K562 (cell line): ENCODE data around the gene GAL3ST1. TPM values are rescaled to one million over a fixed set of nuclear protein-coding genes. Genes with fewer than 3 reads are reported as not detected.

Source experiments
- CREBBP ChIP-seq: IDR thresholded peaks from one replicate; pipeline ENCODE4 v1.6.1; 2012; ENCODE audit warnings: low read depth, mild to moderate bottlenecking, control low read depth, inconsistent platforms, low read length
- FOSL1 ChIP-seq: fragments of 200-800 bp; sonication (Bioruptor generic); conservative IDR thresholded peaks from 2 replicates; pipeline ENCODE4 v1.6.1; 2016; ENCODE audit warnings: missing genetic modification characterization, missing compliant biosample characterization
- MAFG ChIP-seq: fragments of 450-650 bp; conservative IDR thresholded peaks from 2 replicates; pipeline ENCODE4 v1.6.1; 2016; ENCODE audit warnings: missing genetic modification characterization, missing compliant biosample characterization
- MIER1 ChIP-seq: fragments of 450-650 bp; IDR thresholded peaks from 2 replicates; pipeline ENCODE4 v1.6.1; 2016; ENCODE audit warnings: antibody characterized with exemption, mild to moderate bottlenecking, low read depth
- RBM15 ChIP-seq: fragments of 200-400 bp; formaldehyde crosslinking; IDR thresholded peaks from 2 replicates; pipeline ENCODE4 v1.6.1; 2018; ENCODE audit warnings: mild to moderate bottlenecking, low read length, moderate library complexity; ENCODE audit not compliant: insufficient read depth
- RBM34 ChIP-seq: fragments of 200-400 bp; formaldehyde crosslinking; IDR thresholded peaks from 2 replicates; pipeline ENCODE4 v1.6.1; 2018; ENCODE audit warnings: low read length, borderline replicate concordance; ENCODE audit not compliant: insufficient read depth
- TRIM28 ChIP-seq: fragments of 450-650 bp; IDR thresholded peaks from 2 replicates; pipeline ENCODE4 v1.6.1; 2017
- ZNF57 ChIP-seq: fragments of 450-650 bp; formaldehyde crosslinking; IDR thresholded peaks from 2 replicates; pipeline ENCODE4 v1.4.0; 2020; ENCODE audit warnings: mild to moderate bottlenecking, moderate library complexity
- ZNF76 ChIP-seq: fragments of 250-450 bp; sonication (Bioruptor Pico); IDR thresholded peaks from 2 replicates; pipeline ENCODE4 v1.4.0; 2020; ENCODE audit warnings: mild to moderate bottlenecking, moderate library complexity, borderline replicate concordance
- polyA plus RNA-seq, 8 experiments: library from polyadenylated mRNA; depleted of rRNA in 4 of 8; stranded (reverse) in 5 of 8; unstranded in 3 of 8; fragments of >200 nt; fragmentation: Nextera tagmentation in 2 of 8; fragmentation: Illumina TruSeq in 1 of 8; extraction: Ambion mirVana in 2 of 8; extraction: Trizol in 1 of 8; gene quantifications; 2 replicates each; pipeline versions ENCODE4 v1.2.1 to v1.2.3, GENCODE V29; 2011 to 2014; ENCODE audit warnings: inconsistent platforms in 1 of 8, missing spikeins in 1 of 8
- total RNA-seq, 7 experiments: library from RNA; depleted of rRNA in 6 of 7; stranded (reverse); fragments of >200 nt in 6 of 7; fragmentation: Illumina TruSeq in 2 of 7; extraction: Trizol in 2 of 7; gene quantifications; 2 replicates each; pipeline versions ENCODE4 v1.2.1 to v1.2.3, GENCODE V29; 2011 to 2021; ENCODE audit warnings: low replicate concordance in 1 of 7
- TF ChIP-seq, protein P1 (sequence below): fragments of 250-450 bp; sonication (Bioruptor Pico); IDR thresholded peaks from 2 replicates; pipeline ENCODE4 v1.4.0; 2020; ENCODE audit warnings: borderline replicate concordance
- TF ChIP-seq, protein P2 (sequence below): fragments of 200-800 bp; sonication (Bioruptor generic); IDR thresholded peaks from 2 replicates; pipeline ENCODE4 v1.6.1; 2017; ENCODE audit warnings: missing genetic modification characterization, missing compliant biosample characterization
- TF ChIP-seq, protein P3 (sequence below): sonication (generic); formaldehyde crosslinking; IDR thresholded peaks from 2 replicates; pipeline ENCODE4 v1.8.0; 2022; ENCODE audit warnings: missing genetic modification reagents, mild to moderate bottlenecking, borderline replicate concordance
- TF ChIP-seq, protein P4 (sequence below): fragments of 450-650 bp; IDR thresholded peaks from 2 replicates; pipeline ENCODE4 v1.6.1; 2016; ENCODE audit warnings: low read depth

The GAL3ST1 gene
- total and polyA plus RNA-seq, 9 of the 15 experiments (the other 6 are each of a cell fraction or from before 2014, with no cell fraction given) = 0.03 to 1.9 (median 0.33) TPM; not detected in 1

DNA sequence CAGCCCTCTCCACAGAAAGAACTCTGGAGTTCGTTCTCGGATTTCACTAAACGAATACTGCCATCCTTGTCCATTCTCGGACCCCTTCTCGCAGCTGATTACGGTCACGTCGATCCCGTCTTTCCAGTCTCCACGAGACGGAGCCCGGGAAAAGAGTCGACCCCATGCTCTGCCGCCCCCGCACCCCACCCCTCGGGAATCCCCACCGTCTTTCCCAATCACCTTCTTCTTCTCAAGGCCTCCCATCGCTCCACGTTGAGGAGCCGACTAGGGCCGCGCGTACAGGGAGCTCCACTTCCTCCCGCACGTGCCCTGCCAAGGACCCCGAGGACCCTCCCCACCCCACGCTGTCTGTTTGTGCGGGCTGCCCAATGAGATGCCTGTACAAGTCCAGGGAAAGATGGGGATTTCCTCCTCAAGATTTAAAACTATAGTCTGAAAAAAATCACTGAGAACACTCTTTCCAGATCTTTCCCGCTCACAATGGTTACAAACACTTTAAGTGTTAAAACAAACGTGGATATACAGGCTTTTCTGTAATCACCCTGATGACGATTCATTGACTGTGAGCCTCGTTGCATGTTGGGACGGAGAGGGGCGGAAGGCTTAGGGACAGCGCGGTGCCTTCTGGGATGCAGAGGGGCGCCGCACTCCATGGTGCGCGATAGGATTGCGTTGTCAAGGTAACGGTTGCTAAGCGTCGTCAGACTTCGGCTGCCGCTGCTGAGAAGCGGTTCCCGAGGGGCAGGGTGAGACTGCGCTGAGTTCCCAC lies 17.3 kb upstream of the GAL3ST1 start, which contains the start of gene PES1 (continued):
- TF ChIP-seq FOSL1 (tag) = peak; percentile 73
- TF ChIP-seq ZNF76 = peak; percentile 95; the same call in 1 of the 2 replicates
- no peak for TF ChIP-seq CREBBP
- no peak for TF ChIP-seq RBM15
- no peak for TF ChIP-seq RBM34
- TF ChIP-seq ZNF57 (CRISPR knock-in tag) = no peak
- TF ChIP-seq, protein P1, sequence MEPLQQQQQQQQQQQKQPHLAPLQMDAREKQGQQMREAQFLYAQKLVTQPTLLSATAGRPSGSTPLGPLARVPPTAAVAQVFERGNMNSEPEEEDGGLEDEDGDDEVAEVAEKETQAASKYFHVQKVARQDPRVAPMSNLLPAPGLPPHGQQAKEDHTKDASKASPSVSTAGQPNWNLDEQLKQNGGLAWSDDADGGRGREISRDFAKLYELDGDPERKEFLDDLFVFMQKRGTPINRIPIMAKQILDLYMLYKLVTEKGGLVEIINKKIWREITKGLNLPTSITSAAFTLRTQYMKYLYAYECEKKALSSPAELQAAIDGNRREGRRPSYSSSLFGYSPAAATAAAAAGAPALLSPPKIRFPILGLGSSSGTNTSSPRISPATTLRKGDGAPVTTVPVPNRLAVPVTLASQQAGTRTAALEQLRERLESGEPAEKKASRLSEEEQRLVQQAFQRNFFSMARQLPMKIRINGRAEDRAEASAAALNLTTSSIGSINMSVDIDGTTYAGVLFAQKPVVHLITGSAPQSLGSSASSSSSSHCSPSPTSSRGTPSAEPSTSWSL = no peak
- no peak for TF ChIP-seq MIER1
- no peak for TF ChIP-seq MAFG (tag)
- TF ChIP-seq, protein P2, sequence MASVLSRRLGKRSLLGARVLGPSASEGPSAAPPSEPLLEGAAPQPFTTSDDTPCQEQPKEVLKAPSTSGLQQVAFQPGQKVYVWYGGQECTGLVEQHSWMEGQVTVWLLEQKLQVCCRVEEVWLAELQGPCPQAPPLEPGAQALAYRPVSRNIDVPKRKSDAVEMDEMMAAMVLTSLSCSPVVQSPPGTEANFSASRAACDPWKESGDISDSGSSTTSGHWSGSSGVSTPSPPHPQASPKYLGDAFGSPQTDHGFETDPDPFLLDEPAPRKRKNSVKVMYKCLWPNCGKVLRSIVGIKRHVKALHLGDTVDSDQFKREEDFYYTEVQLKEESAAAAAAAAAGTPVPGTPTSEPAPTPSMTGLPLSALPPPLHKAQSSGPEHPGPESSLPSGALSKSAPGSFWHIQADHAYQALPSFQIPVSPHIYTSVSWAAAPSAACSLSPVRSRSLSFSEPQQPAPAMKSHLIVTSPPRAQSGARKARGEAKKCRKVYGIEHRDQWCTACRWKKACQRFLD (CRISPR knock-in tag) = peak; percentile 56; the same call in 1 of the 2 replicates
- TF ChIP-seq, protein P3, sequence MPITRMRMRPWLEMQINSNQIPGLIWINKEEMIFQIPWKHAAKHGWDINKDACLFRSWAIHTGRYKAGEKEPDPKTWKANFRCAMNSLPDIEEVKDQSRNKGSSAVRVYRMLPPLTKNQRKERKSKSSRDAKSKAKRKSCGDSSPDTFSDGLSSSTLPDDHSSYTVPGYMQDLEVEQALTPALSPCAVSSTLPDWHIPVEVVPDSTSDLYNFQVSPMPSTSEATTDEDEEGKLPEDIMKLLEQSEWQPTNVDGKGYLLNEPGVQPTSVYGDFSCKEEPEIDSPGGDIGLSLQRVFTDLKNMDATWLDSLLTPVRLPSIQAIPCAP (CRISPR knock-in tag) = no peak
- no peak for TF ChIP-seq TRIM28
- TF ChIP-seq, protein P4, sequence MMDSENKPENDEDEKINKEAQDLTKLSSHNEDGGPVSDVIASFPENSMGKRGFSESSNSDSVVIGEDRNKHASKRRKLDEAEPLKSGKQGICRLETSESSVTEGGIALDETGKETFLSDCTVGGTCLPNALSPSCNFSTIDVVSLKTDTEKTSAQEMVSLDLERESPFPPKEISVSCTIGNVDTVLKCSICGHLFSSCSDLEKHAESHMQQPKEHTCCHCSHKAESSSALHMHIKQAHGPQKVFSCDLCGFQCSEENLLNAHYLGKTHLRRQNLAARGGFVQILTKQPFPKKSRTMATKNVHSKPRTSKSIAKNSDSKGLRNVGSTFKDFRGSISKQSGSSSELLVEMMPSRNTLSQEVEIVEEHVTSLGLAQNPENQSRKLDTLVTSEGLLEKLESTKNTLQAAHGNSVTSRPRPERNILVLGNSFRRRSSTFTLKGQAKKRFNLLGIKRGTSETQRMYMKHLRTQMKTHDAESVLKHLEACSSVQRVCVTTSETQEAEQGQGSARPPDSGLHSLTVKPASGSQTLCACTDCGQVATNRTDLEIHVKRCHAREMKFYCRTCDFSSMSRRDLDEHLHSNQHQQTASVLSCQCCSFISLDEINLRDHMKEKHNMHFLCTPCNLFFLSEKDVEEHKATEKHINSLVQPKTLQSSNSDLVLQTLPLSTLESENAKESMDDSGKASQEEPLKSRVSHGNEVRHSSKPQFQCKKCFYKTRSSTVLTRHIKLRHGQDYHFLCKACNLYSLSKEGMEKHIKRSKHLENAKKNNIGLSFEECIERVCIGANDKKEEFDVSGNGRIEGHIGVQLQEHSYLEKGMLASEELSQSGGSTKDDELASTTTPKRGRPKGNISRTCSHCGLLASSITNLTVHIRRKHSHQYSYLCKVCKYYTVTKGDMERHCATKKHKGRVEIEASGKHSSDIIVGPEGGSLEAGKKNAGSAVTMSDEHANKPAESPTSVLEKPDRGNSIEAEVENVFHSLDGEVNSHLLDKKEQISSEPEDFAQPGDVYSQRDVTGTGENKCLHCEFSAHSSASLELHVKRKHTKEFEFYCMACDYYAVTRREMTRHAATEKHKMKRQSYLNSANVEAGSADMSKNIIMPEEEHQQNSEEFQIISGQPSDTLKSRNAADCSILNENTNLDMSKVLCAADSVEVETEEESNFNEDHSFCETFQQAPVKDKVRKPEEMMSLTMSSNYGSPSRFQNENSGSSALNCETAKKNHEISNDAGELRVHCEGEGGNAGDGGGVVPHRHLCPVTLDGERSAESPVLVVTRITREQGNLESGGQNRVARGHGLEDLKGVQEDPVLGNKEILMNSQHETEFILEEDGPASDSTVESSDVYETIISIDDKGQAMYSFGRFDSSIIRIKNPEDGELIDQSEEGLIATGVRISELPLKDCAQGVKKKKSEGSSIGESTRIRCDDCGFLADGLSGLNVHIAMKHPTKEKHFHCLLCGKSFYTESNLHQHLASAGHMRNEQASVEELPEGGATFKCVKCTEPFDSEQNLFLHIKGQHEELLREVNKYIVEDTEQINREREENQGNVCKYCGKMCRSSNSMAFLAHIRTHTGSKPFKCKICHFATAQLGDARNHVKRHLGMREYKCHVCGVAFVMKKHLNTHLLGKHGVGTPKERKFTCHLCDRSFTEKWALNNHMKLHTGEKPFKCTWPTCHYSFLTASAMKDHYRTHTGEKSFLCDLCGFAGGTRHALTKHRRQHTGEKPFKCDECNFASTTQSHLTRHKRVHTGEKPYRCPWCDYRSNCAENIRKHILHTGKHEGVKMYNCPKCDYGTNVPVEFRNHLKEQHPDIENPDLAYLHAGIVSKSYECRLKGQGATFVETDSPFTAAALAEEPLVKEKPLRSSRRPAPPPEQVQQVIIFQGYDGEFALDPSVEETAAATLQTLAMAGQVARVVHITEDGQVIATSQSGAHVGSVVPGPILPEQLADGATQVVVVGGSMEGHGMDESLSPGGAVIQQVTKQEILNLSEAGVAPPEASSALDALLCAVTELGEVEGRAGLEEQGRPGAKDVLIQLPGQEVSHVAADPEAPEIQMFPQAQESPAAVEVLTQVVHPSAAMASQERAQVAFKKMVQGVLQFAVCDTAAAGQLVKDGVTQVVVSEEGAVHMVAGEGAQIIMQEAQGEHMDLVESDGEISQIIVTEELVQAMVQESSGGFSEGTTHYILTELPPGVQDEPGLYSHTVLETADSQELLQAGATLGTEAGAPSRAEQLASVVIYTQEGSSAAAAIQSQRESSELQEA = no peak
